Smooth muscle cell (in vitro differentiated cells): Measurements from ENCODE around the gene RITA1. TPM values are rescaled to one million over a fixed set of nuclear protein-coding genes. Genes with fewer than 3 reads are reported as not detected.

ENCODE experiments used
- DNase-seq: peaks from one replicate; lab custom pipeline; 2025; ENCODE audit not compliant: unreplicated experiment; lab: John Stamatoyannopoulos, UW
- H2AFZ ChIP-seq: fragments of 200-600 bp; sonication (generic); 2 replicates; pipeline ENCODE4 v1.6.0; 2016; ENCODE audit warnings: antibody characterized with exemption, low read depth, mild to moderate bottlenecking
- H3F3A ChIP-seq: fragments of 200-600 bp; sonication (generic); 2 replicates; pipeline ENCODE4 v1.6.0; 2017; ENCODE audit warnings: antibody characterized with exemption, low read depth
- H3K27ac ChIP-seq: fragments of 200-600 bp; sonication (generic); 2 replicates; pipeline ENCODE4 v1.5.1; 2016; ENCODE audit warnings: low read depth, mild to moderate bottlenecking
- H3K27me3 ChIP-seq: fragments of 200-600 bp; sonication (generic); 2 replicates; pipeline ENCODE4 v1.6.1; 2016; ENCODE audit warnings: low read depth, mild to moderate bottlenecking
- H3K36me3 ChIP-seq: fragments of 200-600 bp; sonication (generic); 2 replicates; pipeline ENCODE4 v1.5.1; 2016; ENCODE audit warnings: low read depth
- H3K4me1 ChIP-seq: fragments of 200-600 bp; sonication (generic); 2 replicates; pipeline ENCODE4 v1.5.1; 2016; ENCODE audit warnings: low read depth
- H3K4me2 ChIP-seq: fragments of 200-600 bp; sonication (generic); 2 replicates; pipeline ENCODE4 v1.6.0; 2016; ENCODE audit warnings: mild to moderate bottlenecking
- H3K4me3 ChIP-seq: fragments of 200-600 bp; sonication (generic); 2 replicates; pipeline ENCODE4 v1.5.1; 2016; ENCODE audit warnings: mild to moderate bottlenecking
- H3K79me2 ChIP-seq: fragments of 200-600 bp; sonication (generic); 2 replicates; pipeline ENCODE4 v1.6.0; 2016; ENCODE audit warnings: low read depth, mild to moderate bottlenecking
- H3K9ac ChIP-seq: fragments of 200-600 bp; sonication (generic); 2 replicates; pipeline ENCODE4 v1.6.0; 2016; ENCODE audit warnings: low read depth
- H3K9me3 ChIP-seq: fragments of 200-600 bp; sonication (generic); replicated peaks from 2 replicates; pipeline ENCODE4 v1.5.1; 2016; ENCODE audit warnings: low read depth
- H4K20me1 ChIP-seq: fragments of 200-600 bp; sonication (generic); 2 replicates; pipeline ENCODE4 v1.6.0; 2016; ENCODE audit warnings: low read depth
- CTCF ChIP-seq: fragments of 200-600 bp; sonication (generic); IDR thresholded peaks from 2 replicates; pipeline ENCODE4 v1.5.1; 2017; ENCODE audit warnings: borderline replicate concordance, mild to moderate bottlenecking, antibody characterized with exemption; ENCODE audit not compliant: insufficient read depth, poor library complexity, severe bottlenecking
- WGBS: methylation state at CpG from one replicate; pipeline ENCODE4 v1.1.7; 2016; ENCODE audit warnings: low lambda C conversion rate; 5-methylcytosine and 5-hydroxymethylcytosine counted together
- polyA plus RNA-seq: library from polyadenylated mRNA; unstranded; fragments of >200 nt; fragmentation: Nextera tagmentation; extraction: Ambion mirVana; gene quantifications from 2 replicates; pipeline ENCODE4 v1.2.1, GENCODE V29; 2016
- total RNA-seq: library from RNA; depleted of rRNA; stranded (reverse); fragments of >200 nt; gene quantifications from 2 replicates; pipeline ENCODE4 v1.2.3, GENCODE V29; 2014

The RITA1 gene
- total and polyA plus RNA-seq, 2 experiments from 2014 or later: 9.6 to 12.2 TPM

- Histone ChIP-seq H3K36me3 (no peaks in the 10 kb centered on the region), H3K4me1 (peaks cover 2% of the 10 kb centered on the region), H3K4me2 (no peak overlapping the region), H2AFZ (no peak overlapping the region), H3F3A (no peaks in the 10 kb centered on the region), H3K9ac (no peak overlapping the region), H3K27ac (no peak overlapping the region), H3K79me2 (no peaks in the 10 kb centered on the region), H3K4me3 (no peak overlapping the region), H4K20me1 (no peaks in the 10 kb centered on the region), H3K9me3 (no peaks in the 10 kb centered on the region), H3K27me3 (no peaks in the 10 kb centered on the region)
- no peak for DNase-seq
- 94% methylated on average over 5 of the region's 5 CpGs for WGBS
- TF ChIP-seq CTCF: no peak
Measured at GRCh38 chr12:113144806-113145205, 40.7 kb upstream of the RITA1 start.

- DNase-seq: no peak
Measured at GRCh38 chr12:113145720-113146551, 39.6 kb upstream of the RITA1 start.

GRCh38 chr12:113146999-113147398, 38.5 kb upstream of the RITA1 start:
- Histone ChIP-seq H3K4me2 (no peak overlapping the region), H3K9ac (no peak overlapping the region), H3F3A (no peaks in the 10 kb centered on the region), H3K4me1 (peaks cover 3% of the 10 kb centered on the region), H3K36me3 (no peaks in the 10 kb centered on the region), H2AFZ (no peak overlapping the region), H3K9me3 (no peaks in the 10 kb centered on the region), H3K4me3 (no peak overlapping the region), H3K27ac (no peak overlapping the region), H3K27me3 (peaks cover 10% of the 10 kb centered on the region), H4K20me1 (no peaks in the 10 kb centered on the region), H3K79me2 (no peaks in the 10 kb centered on the region)
- 90% methylated on average over 2 of the region's 2 CpGs for WGBS
- no peak for DNase-seq
- TF ChIP-seq CTCF: no peak

More at GRCh38 chr12:113145720-113146551, 39.6 kb upstream of the RITA1 start:
- H3K79me2 ChIP-seq: no peaks in the 10 kb centered on the region
- H3K27me3 ChIP-seq: no peaks in the 10 kb centered on the region
- H3K4me3 ChIP-seq: no peak overlapping the region
- 77% methylated on average over 11 of the region's 12 CpGs for WGBS
- no peaks in the 10 kb centered on the region for H3F3A ChIP-seq
- H3K9me3 ChIP-seq: no peaks in the 10 kb centered on the region
- no peak overlapping the region for H3K27ac ChIP-seq
- H3K4me2 ChIP-seq: no peak overlapping the region
- no peaks in the 10 kb centered on the region for H4K20me1 ChIP-seq
- no peak overlapping the region for H2AFZ ChIP-seq
- H3K9ac ChIP-seq: no peak overlapping the region
- H3K4me1 ChIP-seq: peaks cover 3% of the 10 kb centered on the region
- H3K36me3 ChIP-seq: no peaks in the 10 kb centered on the region
- no peak for TF ChIP-seq CTCF
